ENCODE measurements around the gene GRIA1.

Gene GRIA1

DNA sequence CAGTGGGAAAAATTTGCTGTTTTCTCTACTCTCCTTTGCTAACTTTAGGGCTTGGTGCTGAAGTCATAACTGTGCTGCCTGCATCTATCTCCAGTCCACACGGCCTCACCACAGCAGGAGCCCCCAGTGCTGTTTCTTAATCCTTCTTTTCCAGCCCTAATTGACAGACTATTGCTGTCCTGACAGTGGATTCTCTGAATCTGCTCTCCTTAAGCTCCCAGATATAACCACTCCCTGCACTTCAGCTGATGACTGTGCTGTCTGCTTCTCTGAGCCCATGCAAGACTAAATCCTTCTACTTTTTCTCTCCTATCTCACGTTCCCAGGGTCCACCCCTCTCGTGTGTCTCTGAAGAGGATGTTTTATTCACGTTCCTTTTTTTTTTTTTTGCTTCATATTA, 19.7 kb upstream of the GRIA1 start:
- no peak for DNase-seq (ENCODE audit: low read depth)
- H3K4me3 ChIP-seq (ENCODE audit: control insufficient read depth, low read depth, low read length) = no peak overlapping the region
- TF ChIP-seq, protein P1, sequence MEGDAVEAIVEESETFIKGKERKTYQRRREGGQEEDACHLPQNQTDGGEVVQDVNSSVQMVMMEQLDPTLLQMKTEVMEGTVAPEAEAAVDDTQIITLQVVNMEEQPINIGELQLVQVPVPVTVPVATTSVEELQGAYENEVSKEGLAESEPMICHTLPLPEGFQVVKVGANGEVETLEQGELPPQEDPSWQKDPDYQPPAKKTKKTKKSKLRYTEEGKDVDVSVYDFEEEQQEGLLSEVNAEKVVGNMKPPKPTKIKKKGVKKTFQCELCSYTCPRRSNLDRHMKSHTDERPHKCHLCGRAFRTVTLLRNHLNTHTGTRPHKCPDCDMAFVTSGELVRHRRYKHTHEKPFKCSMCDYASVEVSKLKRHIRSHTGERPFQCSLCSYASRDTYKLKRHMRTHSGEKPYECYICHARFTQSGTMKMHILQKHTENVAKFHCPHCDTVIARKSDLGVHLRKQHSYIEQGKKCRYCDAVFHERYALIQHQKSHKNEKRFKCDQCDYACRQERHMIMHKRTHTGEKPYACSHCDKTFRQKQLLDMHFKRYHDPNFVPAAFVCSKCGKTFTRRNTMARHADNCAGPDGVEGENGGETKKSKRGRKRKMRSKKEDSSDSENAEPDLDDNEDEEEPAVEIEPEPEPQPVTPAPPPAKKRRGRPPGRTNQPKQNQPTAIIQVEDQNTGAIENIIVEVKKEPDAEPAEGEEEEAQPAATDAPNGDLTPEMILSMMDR (IDR thresholded peaks at IDR 0.05; ENCODE audit: control insufficient read depth, insufficient read depth, low read depth, low read length, missing control alignments) = no peak

DNA sequence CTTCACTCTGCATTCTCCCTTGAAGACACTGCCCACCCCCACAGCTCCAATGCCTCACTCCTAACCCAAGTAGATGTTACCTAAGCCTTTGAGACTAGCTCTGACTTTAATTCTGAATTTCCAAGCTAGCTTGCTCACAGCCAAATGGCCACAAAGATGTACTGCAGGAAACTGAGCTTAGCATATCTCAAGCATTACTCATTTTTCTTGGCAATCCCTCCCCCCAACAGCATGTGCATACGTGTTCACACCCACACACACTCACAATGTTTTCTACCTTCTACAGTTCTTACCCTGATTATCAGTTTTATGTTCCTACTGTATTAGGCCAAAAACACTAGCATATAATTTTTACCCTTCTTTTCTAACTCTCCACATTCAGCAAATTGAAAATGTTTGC, 13.7 kb upstream of the GRIA1 start:
- no peak overlapping the region for H3K4me3 ChIP-seq (ENCODE audit: control insufficient read depth, low read depth, low read length)
- TF ChIP-seq, protein P1 (IDR thresholded peaks at IDR 0.05; ENCODE audit: control insufficient read depth, insufficient read depth, low read depth, low read length, missing control alignments) = peak; percentile 22
- DNase-seq (ENCODE audit: low read depth) = peak; percentile 56

DNA sequence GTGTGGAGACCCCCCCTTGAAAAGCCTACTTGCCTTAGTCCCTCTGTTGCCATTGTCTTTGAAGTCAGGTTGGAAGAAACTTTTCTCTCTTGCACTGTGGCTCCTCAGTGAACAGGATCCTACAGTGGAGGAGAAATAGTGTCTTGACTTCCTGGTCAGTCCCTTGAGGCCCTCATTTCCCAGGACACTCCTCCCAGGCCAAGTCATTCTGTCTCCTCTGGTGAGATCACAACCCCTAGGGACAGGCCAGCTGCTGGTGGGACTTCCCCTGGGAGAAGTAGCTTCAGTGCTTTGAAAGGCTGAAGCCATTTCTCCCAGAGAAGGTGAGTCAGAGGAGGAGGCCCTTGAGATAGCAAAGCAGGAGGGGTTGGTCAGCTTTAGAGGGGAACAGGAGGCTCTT, 10.1 kb upstream of the GRIA1 start:
- TF ChIP-seq, protein P1 (IDR thresholded peaks at IDR 0.05; ENCODE audit: control insufficient read depth, insufficient read depth, low read depth, low read length, missing control alignments) = no peak
- DNase-seq (ENCODE audit: low read depth) = no peak
- no peak overlapping the region for H3K4me3 ChIP-seq (ENCODE audit: control insufficient read depth, low read depth, low read length)

DNA sequence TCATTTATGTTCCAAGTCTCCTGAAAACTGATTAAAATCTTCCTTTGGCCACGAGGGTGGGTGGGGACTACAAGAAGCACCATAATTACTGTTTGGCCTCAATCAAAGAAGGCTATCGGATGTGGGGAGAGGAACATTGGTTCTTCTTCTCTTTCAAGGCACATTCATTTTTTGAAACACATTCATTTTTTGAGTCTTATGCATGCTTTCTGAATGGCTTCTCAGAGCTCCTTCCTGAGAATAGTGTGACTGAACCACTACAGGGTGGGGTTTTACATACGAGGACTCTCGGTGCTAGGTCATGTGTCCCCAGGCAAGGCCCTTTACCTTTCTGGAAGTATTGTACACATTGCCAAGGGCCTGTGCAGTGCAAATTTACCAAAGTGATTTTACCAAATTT, 7.0 kb upstream of the GRIA1 start:
- no peak for DNase-seq (ENCODE audit: low read depth)
- no peak overlapping the region for H3K4me3 ChIP-seq (ENCODE audit: control insufficient read depth, low read depth, low read length)
- TF ChIP-seq, protein P1 (IDR thresholded peaks at IDR 0.05; ENCODE audit: control insufficient read depth, insufficient read depth, low read depth, low read length, missing control alignments) = no peak

DNA sequence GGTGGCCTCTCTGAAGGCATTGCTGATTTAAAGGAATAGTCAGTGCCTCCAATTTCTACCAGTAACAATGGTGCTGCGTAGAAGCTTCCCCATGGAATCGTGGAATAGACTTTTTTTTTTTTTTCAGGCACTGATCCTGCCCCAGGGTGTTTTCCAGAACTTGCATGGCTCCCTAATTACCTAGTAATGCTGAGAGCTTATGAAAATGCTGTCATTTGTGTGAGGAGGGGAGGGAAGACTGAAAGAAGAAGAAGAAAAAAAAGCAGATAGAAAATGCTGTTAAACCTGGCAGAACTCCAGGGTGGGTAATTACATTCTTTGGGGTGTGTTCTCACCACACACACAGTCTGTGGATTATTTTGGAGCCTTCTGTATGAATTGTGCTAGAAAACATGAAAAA, 4.8 kb upstream of the GRIA1 start:
- TF ChIP-seq, protein P1 (IDR thresholded peaks at IDR 0.05; ENCODE audit: control insufficient read depth, insufficient read depth, low read depth, low read length, missing control alignments) = no peak
- no peak overlapping the region for H3K4me3 ChIP-seq (ENCODE audit: control insufficient read depth, low read depth, low read length)
- no peak for DNase-seq (ENCODE audit: low read depth)

DNA sequence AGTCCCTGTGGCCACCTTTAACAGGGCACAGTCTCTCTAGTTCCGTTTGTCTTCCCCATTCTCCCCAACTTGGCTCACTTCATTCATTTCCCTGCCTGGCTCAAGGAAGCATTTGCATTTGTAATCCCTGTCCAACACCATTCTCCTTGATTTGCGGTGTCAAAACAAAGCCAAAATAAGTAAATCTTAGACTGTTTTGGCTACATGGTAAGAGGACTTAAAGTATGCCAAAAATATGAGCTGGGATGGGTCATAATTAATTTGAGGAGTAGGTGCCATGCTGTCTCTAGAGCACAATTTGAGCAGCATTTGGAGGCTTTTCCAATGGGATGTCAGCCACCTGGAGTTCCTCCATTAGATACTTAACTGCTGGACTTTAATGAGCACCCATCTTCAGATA, 3.7 kb upstream of the GRIA1 start:
- TF ChIP-seq, protein P1 (IDR thresholded peaks at IDR 0.05; ENCODE audit: control insufficient read depth, insufficient read depth, low read depth, low read length, missing control alignments) = no peak
- DNase-seq (ENCODE audit: low read depth) = no peak

DNA sequence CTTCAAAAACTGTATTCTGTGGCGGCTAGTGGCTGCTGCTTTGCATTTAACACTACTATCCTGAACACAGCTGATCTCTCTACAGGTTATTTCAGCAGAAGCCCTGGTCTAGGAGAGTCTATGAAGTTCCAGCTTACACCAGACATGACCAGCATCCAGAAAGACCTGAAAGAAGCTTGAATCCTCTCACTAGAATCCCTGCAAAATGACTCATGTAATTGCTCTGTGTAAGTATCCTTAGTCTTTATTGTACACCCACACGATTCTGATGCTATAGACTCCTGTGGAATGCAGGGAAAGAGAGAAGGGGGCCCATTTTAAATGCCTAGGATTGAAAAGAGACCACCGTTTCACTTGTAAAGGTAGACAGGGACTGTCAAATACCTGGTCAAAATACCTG, 859 bp upstream of the GRIA1 start:
- no peak overlapping the region for H3K4me3 ChIP-seq (ENCODE audit: control insufficient read depth, low read depth, low read length)
- DNase-seq (ENCODE audit: low read depth) = no peak
- TF ChIP-seq, protein P1 (IDR thresholded peaks at IDR 0.05; ENCODE audit: control insufficient read depth, insufficient read depth, low read depth, low read length, missing control alignments) = no peak

More for the DNA sequence above, 3.7 kb upstream of the GRIA1 start:
- H3K4me3 ChIP-seq (ENCODE audit: control insufficient read depth, low read depth, low read length) = no peak overlapping the region
